Hepatic stellate cell (primary cell): ENCODE data around the gene ANKRD33B.
"Not testable (repeated sequence)": the region's sequence is repeated elsewhere in the genome, so short reads cannot be mapped to it uniquely, and the experiment has no call there.

Experiments used
- DNase-seq: peaks from one replicate; pipeline ENCODE4 v3.0.0; 2011; ENCODE audit warnings: low spot score

ANKRD33B gene

DNA sequence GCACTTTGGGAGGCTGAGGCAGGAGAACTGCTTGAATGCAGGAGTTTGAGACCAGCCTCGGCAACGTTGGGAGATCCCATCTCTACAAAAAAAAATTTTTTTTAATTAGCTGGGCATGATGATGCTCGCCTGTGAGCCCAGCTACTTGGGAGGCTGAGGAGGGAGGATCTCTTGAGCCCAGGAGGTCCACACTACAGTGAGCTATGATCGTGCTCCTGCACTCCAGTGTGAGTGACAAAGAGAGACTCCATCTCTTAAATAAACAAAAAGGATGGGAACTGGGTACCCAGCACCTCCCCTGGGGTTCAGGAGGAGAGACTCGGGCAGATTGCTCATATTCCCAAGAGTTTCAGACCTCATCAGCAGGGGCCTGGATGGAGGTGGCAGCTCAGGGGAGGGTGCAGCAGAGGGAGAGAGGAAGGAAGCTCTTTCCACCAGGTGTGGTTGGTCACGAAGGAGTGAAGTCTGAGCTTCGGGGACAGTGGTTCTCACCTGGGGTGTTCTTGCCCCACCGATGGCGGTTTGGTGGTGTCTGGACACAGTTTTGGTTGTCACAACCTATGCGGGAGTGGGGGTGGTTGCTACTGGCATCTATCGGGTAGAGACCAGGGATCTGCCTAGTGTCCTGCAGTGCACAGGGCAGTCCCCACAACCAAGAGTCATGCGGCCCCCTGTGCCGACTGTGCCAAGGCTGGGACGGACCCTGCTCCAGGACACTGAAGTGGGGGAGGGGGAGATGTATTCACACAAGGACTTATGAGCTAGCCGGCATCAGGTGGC is 72.7 kb downstream of the ANKRD33B start:
- no peak for DNase-seq

DNA sequence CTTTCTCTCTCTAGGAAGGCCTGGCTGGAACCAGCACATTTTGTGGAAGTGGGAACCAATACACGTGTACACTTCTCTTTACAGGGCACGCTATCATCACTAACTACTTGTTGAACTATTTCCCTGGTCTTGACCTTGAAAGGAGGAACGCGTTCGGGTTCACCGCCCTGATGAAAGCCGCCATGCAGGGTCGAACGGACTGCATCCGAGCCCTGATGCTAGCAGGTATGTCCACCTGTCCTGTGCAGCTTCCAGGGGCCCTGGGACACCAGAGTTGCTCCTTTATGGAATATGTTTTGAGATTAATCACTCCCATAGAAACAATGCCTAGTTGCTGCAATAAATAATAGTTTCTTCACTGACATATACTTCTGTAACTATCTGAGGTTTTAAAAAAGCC is 74.1 kb downstream of the ANKRD33B start:
- DNase-seq = no peak

DNA sequence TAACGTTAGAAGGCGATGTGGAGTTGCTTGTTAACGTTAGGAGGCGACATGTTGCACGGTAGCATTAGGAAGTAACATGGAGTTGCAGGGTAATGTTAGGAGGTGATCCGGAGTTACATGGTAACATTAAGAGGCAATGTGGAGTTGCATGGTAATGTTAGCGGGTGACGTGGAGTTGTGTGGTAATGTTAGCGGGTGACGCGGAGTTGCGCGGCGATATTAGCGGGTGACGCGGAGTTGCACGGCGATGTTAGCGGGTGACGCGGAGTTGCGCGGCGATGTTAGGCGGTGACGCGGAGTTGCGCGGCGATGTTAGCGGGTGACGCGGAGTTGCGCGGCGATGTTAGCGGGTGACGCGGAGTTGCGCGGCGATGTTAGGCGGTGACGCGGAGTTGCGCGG is 74.9 kb downstream of the ANKRD33B start:
- DNase-seq = not testable (repeated sequence)

DNA sequence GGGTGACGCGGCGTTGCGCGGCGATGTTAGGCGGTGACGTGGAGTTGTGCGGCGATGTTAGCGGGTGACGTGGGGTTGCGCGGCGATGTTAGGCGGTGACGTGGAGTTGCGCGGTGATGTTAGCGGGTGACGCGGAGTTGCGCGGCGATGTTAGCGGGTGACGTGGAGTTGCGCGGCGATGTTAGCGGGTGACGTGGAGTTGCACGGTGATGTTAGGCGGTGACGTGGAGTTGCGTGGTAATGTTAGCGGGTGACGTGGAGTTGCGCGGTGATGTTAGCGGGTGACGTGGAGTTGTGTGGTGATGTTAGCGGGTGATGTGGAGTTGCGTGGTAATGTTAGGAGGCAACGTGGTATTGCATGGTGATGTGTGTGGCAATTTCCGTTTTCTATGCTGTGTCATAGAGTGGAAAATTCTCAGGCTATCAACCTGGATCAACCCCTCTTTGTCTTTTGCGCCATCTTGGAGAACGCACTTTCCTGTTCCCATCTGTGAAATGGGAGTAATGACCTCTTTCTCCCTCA is 76.0 kb downstream of the ANKRD33B start:
- no peak for DNase-seq

DNA sequence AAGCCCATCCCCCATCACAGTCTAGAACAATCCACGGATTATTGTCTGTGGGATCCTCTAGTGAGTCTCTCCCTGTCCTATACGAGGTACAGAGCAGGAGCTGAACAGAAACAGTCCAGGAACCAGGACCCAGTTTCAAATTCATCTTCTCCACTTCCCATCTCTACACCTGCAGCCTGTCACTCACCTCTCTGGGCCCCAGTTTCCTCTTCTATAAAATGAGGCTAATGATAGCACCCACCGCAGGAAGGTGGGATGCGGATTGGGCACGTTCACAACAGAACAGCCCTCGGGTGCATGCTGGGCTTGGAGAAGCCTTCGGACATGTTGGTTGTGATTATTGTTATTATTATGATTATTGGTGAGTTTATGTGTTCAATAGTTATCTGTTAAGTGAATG is 78.5 kb downstream of the ANKRD33B start:
- no peak for DNase-seq

DNA sequence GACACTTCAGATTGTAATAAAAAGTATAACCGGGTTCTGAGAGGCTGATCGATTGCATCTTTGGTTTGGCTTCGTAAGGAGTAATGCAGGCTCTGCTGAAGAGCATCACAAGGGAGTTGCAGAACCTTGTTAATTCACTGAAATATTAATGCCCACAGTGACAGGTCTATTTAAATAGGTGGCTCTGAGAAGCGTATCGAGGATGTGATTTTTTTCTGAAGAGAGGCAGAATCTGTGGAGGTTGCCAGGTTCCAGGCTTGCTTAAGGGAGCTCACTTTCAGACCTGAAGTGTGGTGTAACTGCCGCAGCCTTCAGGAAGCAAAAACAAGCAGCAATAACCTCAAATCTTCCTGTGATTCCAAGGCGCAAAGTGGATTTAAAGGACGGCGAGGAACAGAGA is 80.3 kb downstream of the ANKRD33B start:
- DNase-seq = no peak

DNA sequence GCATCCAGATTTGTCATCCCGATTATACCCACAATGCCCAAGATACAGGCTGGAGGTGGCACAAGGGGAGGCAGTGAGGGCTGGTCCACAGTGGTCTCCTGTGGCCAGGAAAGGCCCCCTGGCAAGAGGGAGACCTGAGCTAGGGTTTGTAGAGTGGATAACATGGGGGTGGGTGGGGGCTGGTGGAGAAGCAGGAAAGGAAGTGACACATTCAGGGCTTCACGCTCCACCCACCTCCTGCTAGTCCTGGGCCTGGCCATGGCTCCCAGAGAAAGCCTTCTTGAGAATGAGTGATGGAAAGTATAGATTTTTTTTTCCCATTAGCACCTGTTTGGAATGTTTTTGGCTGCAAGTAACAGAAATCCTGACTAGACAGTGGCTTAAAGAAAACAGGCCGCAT is 81.3 kb downstream of the ANKRD33B start:
- no peak for DNase-seq

DNA sequence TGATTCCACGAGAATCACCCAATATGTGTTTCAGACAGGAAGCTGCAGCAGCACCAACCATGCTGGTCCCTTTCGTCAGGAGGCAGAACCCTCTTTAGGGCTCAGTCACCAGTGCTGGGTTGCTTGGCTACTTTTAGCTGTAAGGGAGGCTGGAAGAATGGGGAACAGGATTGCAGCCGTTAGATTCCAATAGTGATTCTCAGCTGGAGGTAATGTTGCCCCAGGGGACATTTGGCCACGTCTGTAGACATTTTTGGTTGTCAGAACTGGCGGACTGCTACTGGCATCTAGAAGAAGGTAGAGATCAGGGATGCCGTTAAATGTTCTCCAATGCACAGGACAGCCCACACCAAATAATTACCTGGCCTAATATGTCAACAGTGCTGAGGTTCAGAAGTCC is 81.8 kb downstream of the ANKRD33B start:
- DNase-seq = no peak

DNA sequence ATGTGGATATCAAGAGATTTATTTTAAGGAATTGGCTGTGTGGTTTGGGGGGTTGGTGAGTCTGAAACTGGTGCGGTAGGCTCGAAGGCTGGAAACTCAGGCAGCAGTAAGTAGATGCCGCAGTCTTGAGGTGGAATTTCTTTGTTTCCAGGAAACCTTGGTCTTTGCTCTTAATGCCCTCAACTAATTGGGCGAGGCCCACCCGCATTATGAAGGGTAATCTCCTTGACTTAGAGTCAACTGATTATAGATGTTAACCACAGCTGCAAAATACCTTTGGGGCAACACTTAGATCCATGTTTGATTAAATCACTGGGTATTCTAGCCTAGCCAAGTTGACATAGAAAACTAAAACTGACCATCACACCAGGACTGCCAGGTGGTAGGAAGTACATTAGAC is 83.8 kb downstream of the ANKRD33B start:
- DNase-seq = no peak

DNA sequence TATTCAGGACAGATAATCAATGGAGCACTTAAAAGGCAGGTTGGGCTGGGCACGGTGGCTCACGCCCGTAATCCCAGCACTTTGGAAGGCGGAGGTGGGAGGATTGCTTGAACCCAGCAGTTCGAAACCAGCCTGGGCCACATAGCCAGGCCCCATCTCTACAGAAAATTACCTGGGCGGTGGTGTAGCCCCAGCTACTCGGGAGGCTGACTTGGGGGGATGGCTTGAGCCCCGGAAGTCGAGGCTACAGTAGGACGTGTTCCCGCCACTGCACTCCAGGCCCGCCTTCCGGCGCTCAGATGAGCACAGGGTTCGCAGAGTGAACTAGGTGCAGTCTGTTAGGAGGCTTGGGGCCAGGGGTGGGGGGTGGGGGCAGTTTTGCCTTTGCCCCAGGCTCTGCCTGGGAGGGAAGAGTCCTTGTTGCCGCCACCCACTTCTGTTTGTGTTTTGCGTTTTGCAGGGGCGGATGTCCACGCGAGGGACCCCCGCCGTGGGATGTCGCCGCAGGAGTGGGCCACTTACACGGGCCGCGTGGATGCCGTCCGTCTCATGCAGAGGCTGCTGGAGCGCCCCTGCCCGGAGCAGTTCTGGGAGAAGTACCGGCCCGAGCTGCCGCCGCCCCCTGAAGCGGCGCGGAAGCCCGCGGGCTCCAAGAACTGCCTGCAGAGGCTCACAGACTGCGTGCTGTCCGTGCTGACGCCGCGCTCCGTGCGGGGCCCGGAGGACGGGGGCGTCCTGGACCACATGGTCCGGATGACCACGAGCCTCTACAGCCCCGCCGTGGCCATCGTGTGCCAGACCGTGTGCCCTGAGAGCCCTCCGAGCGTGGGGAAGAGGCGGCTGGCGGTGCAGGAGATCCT is 85.2 kb downstream of the ANKRD33B start:
- DNase-seq = no peak

DNA sequence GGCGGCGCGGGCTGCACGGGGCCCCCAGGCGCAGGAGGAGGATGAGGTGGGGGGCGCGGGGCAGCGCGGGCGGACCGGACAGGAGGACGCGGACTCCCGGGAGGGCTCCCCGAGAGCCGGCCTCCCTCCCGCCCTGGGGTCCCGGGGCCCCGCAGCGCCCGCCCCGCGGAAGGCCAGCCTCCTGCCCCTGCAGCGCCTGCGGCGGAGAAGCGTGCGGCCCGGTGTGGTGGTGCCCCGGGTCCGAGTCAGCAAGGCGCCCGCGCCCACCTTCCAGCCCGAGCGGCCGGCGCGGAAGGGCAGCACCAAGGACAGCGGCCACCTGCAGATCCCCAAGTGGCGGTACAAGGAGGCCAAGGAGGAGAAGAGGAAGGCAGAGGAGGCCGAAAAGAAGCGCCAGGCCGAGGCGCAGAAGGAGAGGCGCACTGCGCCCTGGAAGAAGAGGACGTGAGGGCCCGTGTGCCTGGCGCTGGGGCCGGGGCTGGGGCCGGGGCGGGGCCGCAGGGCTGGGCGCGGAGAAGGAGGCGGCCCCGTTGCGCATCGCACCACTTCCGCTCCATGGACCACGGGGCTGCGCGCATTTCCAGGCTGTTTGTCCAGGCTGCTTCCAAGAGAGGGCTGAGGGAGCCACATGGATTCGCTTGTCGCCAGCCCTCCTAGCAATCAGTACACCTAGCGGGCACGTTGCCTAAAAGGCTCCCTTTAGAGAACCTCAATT is 86.0 kb downstream of the ANKRD33B start:
- no peak for DNase-seq

DNA sequence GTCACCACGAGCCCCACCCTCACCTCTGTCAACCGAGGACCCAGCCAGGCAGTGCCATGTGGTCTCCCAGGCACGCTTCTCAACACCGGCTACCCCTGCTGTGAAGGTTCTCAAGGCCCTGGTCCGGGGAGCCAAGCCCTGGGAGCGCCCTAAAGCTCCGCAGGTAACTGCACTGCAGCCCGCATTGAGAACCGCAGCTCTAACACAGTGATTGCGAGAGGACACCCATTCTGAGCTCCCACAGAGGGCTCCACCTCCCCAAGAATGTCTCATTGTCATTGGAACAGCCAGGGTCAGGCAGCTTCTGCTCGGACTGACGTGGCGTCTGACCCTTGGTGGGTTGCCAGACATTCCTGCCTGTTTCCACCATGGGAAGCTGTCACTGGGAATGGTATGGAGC is 88.3 kb downstream of the ANKRD33B start:
- DNase-seq = no peak

DNA sequence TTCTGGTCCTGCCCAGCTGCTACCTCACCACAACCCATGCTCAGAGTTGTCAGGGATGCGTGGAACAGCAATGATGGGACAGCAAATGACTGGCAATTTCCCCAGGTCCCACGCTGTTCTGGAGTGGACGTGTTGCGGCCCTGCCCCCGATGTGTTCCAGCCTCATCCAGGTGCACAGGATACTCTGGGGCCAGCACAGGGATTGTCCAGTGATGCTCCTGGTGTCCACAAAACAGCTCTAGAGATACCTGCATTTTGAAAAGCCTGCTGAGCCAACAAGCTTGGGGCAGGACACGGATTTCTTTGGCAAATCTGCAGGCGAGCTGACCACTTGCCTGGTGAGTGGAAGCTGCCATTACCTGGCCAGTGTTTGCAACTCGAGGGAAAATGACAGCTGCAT is 88.7 kb downstream of the ANKRD33B start:
- no peak for DNase-seq

DNA sequence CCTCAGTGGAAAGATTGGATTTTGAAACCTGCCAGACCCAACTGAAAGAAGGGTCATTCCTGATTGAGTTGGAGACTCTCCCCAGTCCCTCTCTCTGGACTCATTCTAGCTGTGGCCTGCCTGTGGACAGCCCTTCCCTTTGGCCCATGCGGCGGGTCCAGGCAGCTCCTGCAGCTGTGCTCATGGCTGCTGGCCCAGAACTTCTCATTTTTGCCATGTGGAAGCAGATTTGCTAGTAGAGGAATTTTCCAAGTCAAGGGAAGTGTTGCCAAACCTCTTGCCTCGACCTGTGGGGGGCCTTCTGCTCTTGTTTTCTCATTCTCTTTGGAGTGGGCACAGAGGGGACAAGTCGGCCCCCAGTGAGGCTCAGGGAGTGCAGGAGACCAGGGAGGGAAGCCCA is 89.2 kb downstream of the ANKRD33B start:
- DNase-seq = no peak

DNA sequence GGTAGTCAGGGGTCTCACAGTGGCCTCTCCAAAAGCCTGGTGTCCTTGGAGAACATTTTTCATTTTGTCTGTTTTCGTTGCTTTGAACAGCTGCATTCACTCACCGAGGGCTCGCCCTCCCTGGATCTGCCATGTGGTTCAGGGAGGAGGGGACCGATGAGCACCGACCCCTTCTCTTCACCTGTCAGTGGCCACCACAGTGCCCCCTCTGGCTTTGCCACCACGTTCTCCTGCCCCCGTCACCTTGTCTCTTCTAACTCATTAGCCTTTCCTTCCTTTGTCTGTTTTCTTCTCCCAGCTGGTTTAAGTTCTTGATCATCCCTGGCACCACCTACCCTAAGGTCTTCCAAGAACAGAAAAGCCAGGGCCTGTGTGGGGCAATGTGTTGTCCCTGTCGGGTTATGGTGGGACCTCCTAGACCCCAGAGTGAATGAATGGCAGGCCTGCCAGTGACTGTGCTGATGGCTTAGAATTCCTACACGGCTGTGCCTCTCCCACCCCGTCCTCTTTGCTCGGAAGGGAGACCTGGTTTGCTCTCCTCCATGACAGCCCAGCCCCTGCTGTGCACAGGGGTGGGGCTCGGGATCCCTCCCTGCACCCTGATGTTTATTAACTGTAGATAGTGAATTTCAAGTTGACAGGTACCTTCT is 90.0 kb downstream of the ANKRD33B start:
- DNase-seq = no peak

DNA sequence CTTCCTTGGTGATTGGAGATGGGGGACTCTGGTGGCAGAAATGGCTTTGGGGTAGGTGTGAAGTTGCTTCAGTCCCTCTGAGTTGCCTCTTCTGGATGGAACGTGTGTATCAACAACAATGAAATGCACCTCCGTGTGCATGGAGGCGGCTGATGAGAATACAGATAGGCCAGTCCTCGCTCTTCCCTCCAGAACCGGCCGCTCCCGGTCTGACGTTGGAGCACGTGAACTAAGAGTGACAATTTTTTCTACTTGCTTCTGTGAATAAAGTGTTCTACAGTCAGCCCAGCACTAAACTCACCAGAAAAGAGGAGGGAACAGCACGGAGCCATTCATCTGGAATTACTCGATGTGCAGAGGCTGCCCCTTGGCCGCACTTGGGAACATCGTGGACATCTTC is 90.7 kb downstream of the ANKRD33B start:
- no peak for DNase-seq

DNA sequence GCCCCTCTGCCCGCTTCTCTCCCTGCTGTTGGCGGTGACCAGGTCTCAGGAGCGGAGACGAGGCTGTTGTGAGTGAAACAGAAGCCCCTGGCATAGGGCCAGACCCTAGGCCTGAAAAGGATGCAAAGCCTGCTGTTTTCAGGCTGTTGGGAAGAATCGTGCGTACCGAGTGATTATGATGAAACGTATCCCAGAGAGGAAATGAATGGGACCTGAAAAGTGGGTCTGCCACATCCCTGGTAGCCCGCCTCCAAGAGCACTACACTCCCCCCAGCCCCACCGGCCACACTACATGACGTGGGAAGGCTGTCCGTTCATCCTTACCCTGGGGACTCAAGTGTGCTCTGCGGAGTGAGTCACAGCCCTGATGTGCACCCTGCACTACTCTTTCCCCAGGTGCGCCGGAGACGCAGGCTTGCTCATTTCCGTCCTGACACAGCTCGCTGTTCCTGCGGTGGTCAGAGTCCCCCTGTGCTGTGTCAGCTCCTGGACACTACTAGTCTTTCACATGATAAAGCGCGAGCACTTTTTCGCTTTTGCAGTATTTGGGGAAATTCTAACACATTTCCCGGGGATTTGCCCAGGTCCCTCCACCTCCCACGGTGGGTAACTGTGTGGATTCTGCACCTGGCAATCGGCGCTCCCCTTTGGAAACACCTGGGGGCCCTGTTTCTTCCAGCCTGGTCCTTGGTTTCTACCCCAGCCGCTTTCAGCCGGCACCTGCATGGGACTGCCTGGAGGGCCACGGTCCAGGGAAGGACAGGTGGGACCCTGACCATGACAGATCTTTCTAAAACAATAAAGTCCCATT is 91.5 kb downstream of the ANKRD33B start:
- no peak for DNase-seq

DNA sequence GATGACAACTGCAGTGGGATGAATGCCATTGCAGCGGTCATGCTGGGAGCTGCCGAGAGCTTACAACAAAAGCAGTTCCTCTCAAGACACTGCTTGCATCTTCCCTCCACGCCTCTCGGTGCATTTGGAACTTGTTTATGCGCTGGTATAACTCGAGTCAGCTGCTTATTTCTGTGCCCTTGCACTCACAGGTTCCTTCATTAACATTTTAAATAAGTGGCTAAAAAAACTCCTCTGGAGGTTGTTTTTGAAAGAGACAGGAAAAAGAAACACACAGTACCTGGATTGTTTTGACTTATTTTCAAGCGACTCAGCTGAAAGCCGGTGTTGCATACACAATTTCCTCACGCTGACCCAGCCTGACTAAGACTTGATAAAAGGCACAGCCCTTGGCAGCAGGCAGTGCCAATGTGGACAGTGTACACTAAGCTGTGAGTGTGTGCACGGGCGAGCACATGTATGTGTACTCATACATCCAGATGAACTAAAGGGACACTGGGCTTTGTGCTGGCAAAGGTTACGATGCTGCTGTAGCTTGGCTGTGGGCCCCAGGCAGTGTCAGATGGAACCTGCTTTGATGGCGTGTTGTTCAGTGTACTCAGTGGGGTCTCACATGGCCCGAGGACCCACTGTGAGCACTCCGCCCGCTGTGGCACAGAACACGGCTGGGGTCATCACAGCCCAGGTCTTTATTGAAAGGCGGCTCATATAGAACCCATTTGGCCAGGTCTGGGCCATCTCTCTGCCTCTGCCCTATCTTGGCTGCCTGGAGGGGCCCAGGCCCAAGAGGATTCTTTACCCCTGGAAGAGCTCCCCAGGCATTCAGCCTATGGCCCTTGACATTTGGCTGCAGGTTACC is 92.3 kb downstream of the ANKRD33B start:
- no peak for DNase-seq

DNA sequence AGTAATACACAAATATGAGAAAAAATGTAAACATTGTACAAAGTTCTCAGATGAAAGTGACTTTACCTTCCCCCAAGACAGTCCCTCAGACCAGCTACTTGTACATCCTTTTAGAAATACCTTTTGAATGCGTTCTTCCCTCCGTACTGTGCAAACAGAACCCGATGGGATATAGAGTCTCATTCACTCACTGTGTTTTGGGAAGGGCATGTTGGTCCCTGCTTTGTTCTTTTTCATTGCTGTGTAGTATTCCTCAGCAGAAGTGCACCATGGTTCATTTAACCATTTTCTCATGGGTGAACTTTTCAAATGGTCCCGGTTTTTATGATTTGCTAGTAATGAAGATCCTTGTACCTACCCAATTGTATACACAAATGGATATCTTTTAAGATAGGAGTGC is 94.4 kb downstream of the ANKRD33B start:
- DNase-seq = no peak

DNA sequence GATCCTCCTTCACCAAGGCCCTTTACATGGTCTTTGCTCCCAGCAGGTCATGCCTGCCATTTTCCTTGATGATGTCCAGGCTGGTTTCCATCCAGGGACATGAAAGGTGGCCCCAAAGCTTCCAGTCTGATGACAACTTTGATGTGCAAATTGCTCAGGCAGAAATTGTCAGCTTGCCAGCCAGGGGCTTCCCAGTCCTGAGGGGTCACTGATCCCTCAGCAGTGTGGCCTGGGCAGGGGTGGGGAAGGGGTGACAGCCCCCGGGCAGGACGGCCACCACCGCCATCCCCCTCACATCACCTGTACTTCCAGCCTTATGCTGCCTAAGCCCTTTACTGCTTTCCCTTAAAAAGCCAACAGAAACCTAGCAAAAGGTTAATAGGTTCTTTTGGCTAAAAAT is 96.3 kb downstream of the ANKRD33B start:
- DNase-seq = no peak
